COR-L47 (cell line): ENCODE results near the gene PPP3R1.

Experiments used
- DNase-seq: peaks from one replicate; lab custom pipeline; 2025; lab: John Stamatoyannopoulos, UW

Gene PPP3R1

GRCh38 chr2:68151037-68151436 is 101.3 kb downstream of the PPP3R1 start:
- no peak for DNase-seq

GRCh38 chr2:68141875-68142274 is 110.5 kb downstream of the PPP3R1 start:
- DNase-seq: no peak

GRCh38 chr2:68135448-68136320 is 116.6 kb downstream of the PPP3R1 start:
- DNase-seq: no peak

GRCh38 chr2:68134554-68134953 is 117.8 kb downstream of the PPP3R1 start:
- no peak for DNase-seq

GRCh38 chr2:68134120-68134519 is 118.2 kb downstream of the PPP3R1 start:
- no peak for DNase-seq
